GM18873 (cell line): ENCODE results near the gene ASCC3.
"Not testable (repeated sequence)": the region's sequence is repeated elsewhere in the genome, so short reads cannot be mapped to it uniquely, and the experiment has no call there.

Experiments used
- ATAC-seq: cut with Tn5 transposase; IDR thresholded peaks from one replicate; pipeline ENCODE4 v1.9.1; 2021; ENCODE audit warnings: mild to moderate bottlenecking, moderate library complexity, moderate number of reproducible peaks; ENCODE audit not compliant: unreplicated experiment, low FRiP score

ASCC3 gene

DNA sequence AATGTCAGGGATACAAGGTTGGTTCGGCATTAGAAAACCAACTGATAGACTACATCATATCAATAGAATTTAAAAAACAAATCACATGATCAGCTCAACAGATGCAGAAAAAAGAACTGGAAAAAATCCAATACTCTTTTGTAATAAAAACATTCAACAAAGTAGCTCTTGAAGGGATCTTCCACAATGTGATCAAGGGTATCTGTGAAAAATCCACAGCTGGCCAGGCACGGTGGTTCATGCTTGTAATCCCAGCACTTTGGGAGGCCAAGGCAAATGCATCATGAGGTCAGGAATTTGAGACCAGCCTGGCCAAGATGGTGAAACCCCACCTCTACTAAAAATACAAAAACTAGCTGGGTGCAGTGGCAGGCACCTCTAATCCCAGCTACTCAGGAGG lies 63.1 kb downstream of the ASCC3 start:
- ATAC-seq = no peak

DNA sequence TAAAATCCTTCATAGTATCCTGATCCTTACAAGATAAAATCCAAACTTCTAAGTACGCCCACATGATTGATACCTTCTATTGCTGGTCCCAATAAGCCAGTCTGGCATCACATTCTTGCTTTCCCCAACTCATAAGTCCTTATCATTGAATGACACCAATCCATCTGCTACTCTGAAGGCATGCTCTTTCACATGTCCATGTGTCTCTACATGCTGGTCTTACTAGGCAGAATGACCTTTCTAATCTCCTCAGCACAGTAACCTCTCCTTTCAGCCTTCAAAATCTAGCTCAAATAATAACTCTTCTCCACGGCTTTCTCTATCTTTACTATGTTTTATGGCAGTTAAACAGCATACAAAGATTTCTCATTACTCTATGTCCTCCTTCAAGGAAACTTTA lies 71.1 kb downstream of the ASCC3 start:
- no peak for ATAC-seq

DNA sequence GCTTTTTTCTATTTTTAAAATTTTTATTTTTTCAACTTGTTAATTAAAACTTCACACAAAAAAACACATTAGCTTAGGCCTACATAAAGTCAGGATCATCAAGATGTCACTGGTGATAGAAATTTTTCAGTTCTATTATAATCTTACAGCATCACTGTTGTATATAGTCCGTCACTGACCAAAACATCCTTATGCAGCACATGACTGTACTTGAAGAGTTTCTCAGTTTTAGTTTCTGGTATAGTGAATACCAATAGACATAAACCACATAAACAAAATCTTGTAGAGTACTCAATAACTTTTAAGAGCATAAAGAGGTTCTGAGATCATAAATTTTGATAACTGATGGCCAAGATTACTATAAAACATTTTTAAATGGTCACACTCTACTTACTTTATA lies 71.8 kb downstream of the ASCC3 start:
- ATAC-seq = no peak

DNA sequence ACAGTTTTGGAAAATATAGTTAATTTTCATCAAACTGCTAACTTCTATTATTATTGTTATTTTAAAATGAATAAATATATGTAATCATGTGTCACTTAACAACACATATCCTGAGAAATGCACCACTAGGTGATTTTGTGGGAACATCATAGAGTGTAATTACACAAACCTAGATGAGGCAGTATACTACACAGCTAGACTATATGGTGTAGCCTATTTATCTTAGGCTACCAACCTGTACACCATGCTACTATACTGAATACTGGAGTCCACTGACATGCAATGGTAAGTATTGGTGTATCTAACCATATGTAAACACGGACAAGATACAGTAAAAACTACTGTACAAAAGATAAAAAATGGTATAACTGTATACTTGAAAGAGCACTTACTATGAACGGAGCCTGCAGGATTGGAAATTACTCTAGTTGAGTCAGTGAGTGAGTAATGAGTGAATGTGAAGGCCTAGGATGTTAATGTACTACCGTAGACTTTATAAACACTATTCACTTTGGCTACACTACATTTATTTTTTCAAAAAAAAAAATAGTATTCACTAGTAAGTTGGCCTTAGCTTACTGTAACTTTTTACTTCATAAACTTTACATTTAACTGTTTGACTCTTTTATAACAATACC lies 72.4 kb downstream of the ASCC3 start:
- no peak for ATAC-seq

DNA sequence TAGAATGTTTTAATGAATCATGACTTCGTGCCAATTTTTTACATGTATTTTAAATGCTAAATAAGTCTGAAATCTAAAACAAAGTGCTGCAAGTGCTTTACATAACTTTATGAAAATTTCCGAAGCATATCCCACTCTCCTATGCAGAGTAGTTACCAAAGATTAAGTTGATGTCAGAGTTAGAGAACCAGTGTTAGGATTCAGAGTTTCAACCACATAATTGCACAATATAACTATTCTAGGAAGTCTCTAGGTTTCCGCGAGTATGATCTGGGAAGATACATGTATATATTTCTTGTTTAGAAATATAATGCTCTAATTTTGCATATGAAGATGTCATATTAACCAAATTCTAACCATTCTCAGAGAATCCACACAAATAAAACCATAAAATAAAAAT lies 74.8 kb downstream of the ASCC3 start:
- ATAC-seq = no peak

DNA sequence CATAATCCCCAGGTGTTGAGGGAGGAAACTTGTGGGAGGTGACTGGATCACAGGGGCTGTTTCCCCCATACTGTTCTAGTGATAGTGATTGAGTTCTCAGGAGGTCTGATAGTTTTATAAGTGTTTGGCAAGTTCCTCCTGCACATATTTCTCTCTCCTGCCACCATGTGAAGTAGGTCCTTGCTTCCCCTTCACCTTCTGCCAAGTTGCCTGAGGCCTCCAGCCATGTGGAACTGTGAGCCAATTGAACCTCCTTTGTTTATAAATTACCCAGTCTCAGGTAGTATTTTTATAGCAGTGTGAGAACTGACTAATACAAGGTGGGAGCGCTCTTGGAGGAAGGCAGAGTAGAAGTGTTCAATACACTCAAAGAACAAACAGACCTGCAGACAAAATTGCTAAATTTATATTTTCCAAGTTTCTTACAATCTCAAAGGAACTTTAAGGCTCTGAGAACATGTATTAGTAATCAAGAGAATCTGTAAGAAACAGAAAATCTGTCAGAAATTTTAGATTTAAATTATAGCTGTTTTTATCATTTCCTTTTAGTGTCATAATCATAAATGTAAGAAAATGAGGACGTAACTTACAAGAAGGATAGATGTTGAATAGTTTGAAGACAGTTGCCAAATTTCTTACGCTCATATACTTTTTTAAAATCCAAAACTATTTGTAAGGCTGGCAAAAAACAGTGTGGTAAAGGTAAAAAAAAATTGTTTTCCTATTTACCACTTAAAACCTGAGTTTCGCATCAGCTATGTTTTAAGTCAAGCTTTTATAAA lies 77.7 kb downstream of the ASCC3 start:
- ATAC-seq = no peak

DNA sequence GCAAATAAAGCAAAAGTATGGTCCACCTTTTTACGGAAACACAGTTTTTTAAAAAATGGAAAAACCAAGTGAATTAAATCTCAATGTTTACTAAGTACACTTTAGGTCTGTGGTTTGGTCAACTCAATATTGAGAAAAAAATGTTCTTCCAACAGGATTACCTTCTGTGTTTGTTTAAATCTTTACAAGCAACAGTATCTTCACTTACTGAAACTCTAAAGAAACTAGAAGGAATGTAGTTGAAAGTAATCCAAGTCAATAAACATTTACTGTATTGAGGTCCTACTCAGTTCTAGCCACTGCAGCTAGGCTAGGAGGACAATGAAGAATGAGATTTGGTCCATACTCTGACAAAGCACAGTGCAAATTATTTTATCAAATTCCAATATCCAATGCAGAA lies 80.1 kb downstream of the ASCC3 start:
- no peak for ATAC-seq

DNA sequence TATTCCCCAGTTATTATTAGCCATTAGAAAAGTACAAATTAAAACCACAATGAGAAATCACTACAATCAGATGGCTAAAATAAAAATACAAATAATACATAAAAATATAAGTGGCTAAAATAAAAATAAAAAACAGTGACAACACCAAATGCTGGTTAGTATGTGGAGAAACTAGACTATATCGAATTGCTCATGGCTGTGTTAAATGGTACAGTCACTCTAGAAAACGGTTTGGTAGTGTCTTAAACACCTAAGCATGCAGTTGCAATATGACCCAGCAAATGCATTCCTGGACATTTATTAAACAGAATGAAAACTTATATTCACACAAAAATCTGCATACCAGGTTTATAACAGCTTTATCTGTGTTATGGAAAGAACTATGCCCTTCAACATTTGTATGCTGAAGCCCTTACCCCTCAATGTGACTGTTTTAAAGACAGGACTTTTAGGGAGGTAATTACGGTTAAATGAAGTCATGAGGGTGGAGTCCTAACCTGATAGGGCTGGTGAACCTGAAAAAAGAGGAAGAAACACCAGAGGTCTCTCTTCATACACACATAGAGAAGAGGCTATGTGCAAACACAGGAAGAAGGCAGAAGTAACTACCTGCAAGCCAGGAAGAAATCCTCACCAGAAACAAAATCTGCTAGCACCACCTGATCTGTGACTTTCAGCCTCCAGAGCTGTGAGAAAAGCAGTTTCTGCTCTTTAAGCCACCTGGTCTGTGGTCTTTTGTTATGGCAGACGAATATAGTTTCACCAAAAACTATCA lies 84.9 kb downstream of the ASCC3 start:
- peak; percentile 83 for ATAC-seq

DNA sequence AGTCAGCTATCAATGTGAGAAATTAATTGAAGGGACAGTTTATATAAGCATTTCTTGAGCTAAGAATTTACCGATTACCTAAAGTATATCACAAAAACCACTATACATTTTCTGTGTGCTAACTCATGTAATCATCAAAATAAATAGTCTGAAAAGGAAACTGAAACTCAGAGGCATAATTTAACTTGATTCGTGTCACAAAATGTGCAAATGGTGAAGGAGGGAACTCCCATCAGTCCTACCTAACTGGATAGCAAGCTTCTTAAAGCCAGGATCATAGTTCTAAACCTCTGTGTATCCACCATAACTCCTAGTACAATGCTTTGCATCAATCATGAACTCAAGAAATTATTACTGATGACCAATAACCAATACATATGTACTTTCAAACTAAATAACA lies 91.0 kb downstream of the ASCC3 start:
- ATAC-seq = no peak

DNA sequence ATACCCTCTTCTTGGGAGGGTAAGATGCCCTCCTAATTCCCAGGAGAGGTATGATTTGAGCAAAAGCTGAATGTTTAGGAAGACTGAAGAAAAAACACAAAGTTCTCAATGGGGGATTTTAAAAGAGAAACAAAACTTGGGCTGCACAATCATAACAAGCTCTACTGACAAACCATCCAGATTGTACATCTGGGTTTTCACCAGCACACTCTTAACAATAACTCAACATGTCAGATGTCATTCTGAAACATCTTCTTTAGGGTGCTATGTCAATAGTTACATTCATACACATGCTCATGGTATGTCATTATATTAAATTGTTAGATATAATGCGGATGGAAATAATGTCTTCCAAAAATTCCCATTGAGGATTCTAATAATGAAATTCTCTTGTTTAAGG lies 95.1 kb downstream of the ASCC3 start:
- ATAC-seq = no peak

DNA sequence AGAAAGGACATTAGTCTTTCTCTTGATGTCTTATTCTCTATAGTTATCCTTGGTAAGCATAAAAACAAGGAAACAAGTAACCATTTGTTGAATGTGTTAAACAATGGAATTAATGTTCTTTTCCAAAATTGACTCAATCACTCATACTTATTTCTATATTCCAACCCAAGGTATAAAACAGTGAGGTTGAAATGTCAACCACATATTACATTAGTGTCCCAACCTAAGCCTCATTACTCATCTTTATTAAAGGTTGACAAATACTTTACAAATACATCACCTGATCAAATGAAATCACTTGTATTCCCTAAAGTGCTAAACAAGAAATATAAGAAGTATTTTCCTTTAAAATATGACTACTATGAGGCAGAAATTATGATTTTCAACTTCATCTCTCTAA lies 100.5 kb downstream of the ASCC3 start:
- no peak for ATAC-seq

DNA sequence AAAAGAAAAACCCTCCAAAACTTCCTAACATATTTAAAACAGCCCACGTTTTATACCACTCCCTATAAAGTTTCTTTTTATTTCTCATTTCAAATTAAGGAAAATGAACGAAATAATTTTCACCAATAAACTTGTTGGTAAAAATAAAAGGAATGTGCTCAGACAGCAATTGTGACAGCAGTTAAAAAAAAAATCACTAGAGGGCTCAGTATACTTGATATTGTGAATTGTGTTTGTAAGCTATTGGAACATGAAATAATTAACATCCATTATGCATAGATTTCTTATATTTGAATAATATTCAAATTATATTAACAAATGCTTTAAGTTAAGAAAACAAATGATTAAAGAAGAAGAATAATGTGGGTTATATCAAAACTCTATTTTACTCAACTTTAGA lies 105.5 kb downstream of the ASCC3 start:
- no peak for ATAC-seq

DNA sequence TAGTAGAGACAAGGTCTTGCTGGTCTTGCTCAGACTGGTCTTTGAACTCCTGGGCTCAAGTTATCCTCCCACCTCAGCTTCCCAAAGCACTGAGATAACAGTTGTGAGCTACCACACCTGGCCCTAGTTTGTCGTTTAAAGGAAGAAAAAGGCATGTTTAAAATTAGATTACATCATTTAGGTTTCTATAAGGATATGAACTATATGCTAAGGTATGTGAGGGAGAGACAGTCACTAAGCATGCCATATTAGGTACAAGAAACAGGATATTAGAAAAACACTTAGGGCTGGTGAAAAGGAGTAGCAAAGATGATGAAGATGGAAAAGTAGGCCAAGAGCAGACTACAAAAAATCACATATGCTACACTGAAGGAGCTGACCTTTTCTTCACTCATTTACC lies 106.4 kb downstream of the ASCC3 start:
- no peak for ATAC-seq

DNA sequence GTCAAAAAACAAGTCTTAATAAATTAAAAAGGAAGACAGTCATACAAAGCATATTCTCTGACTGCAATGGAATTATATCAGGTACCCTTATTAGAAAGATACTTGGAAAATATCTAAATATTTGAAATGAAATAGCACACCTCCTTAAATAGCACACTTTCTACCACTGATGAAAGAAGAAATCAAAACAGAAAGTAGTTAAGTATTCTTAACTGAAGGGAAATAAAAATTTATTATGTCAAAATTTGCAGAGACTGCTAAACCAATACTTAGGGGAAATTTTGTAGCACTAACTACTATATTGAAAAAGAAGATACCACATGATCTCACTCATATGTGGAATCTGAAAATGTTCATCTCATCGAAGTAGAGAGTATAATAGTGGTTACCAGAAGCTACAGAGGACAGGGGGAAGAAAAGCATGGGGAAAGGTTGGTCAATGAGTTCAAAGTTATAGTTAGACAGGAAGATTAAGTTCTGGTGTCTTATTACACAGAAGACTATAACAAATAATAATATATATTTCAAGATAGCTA lies 112.2 kb downstream of the ASCC3 start:
- no peak for ATAC-seq

DNA sequence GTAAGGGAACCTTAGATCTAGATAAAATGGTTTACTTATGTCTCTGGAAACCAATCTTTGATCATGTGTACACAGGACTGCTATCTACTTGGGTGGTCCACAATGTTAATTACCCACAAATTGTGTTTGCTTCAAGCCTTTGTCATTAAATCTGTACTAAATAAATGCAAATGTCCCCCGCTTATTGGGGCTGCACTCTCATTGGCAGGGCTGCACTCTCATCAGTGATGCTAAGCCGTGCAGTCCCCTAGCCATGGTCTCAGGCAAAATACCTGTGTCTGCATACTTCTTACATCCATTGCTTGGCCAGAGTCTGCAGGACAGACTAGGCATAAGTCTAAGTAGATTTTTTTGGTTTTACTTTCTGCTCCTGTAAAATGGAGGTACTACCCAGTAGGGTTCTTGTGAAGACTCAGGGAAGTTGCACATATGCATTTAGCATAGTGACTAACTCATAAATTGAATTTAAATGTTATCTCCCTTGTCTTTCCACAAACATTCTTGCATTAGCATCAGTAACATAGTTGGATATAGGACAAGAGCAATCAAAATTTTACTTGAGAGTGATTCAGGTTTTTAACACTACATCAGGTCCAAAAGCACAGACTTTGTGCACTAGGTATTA lies 117.4 kb downstream of the ASCC3 start:
- no peak for ATAC-seq

DNA sequence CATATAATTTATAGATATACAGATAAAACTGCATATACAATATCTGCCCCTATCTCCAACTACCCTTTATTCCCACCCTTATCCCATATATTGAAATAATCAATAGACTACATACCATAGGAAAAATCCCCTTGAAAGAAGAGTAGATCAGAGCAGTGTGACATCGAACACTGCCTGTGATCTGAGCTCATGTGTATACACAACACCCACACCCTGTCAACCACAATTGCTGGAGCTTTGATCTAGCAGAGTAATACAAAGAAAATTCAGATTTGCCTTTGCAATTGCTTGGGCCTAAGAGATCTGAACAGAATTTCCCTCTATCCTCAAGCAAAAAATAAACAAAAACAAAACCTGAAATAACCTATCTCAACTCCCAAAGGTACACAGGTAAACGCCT lies 119.3 kb downstream of the ASCC3 start:
- no peak for ATAC-seq

DNA sequence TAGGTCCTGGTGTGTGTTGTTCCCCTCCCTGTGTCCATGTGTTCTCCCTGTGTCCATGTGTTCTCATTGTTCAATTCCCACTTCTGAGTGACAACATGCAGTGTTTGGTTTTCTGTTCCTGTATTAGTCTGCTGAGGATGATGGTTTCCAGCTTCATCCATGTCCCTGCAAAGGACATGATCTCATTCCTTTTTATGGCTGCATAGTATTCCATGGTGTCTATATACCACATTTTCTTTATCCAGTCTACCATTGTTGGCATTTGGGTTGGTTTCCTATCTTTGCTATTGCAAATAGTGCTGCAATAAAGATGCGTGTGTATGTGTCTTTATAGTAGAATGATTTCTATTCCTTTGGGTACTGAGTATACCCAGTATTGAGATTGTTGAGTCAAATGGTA lies 122.7 kb downstream of the ASCC3 start:
- ATAC-seq = not testable (repeated sequence)

DNA sequence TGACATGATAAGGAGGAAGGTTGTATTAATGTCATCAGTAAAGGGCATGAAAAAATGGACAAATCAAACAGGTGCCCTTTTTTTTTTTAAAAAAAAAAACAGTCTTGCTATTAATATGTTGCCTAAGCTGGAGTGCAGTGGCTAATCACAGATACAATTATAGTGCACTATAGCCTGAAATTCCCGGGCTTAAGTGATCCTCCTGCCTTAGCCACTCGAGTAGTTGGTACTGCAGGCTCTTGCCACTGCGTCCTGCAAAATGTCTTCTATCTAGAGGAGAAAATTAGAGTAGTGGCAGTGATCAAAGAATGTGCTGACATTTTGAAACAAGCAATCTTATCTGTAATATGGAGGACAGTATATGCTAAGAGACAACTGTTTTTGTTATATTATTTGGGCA lies 127.7 kb downstream of the ASCC3 start:
- ATAC-seq = no peak

DNA sequence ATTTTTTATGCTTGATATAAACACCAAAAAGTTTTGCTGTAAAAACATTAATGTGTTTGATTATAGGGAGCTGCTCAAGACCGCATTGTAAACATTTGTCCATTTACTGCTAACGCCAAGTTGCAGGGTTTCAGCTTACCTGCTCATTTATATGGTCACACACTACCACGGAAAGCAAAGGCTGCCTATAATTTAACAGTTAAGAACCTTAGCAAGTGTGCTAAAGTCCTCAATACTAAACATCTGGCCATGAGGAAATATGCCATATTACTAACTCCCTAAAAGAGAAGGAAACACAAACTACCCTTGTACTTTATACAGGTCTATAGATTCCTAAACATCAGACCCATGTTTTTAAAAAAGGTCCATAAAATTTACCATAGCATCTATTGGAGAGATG lies 129.5 kb downstream of the ASCC3 start:
- no peak for ATAC-seq

DNA sequence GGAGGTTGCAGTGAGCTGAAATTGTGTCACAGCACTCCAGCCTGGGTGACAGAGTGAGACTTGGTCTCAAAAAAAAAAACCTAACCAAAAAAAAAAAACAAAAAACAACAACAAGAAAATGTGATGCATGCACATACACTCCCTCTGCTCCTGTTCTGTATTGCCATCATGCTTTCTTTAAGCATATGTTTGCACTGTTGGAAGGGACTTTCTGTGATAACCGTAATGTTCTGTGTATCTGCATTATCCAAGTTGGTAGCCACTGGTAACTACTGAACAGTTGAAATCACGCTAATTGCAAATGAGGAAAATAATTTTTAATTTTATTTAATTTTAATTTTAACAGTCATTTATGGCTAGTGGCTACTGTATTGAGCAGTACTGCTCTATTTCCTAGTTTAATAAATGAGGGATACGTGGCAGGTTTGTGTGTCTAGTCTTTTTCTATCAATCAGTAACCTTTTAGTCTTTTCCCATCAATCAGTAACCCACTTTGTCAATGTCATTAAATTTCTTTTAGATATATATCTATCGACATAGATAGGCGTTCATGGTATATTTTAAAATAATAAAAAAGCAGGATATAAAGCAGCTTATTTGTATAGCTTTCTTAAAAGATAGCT lies 135.6 kb downstream of the ASCC3 start:
- no peak for ATAC-seq
